Mesangial cell (primary cell): ENCODE results near the gene MSMO1. TPM values are rescaled to one million over a fixed set of nuclear protein-coding genes. Genes with fewer than 3 reads are reported as not detected.

Experiments
- total RNA-seq: library from RNA; depleted of rRNA; stranded (reverse); fragments of >200 nt; gene quantifications from 2 replicates; pipeline ENCODE4 v1.2.3, GENCODE V29; 2015

The MSMO1 gene
- 110 and 129 TPM in 2 replicates for total RNA-seq

DNA sequence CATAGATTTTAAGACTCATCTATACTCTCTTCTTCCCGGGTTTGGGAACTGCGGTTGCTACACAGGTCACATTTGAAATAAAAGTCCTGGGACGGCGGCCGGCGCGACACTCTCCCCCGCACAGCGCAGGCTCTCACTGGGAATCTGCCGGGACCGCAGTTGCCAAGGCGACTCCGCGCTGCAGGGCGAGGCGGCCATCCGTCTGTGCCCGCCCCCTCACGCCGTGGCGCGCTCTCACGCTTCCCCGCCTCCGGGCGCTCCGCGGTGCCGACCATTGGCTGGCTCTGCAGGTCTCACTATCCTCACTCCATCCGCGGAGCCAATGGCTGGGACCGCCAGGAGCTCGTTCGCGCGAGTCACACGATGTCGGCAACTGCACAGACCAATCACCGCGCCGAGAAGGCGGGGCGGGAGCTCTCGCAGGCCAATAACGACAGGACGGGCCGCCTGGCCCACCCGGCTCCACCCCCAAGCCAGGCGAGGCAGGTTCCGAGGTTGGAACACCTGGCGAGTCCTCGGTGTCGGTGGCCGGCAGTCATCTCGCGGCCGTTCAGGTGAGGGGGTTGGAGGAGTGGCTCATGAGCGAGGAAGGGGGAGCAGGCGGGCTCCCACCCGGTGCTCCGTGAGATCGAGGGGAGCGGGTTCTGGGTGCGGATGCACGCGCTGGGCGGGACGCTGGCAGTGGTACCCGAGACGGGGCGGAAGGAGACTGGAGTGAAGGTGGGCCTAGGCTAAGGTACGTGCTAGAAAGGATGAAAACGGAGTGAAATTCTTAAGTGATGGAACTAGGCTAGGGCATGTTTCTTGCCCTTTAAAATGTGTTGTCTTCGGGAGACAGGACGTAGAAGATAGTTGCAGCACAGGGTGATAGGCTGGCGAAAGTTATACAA, at the start of gene MSMO1:
Gene MSMO1 (plus strand): TSS at position 459 of the 890 bp plus-strand sequence. CDS start 5,702 bp downstream, outside the sequence.

DNA sequence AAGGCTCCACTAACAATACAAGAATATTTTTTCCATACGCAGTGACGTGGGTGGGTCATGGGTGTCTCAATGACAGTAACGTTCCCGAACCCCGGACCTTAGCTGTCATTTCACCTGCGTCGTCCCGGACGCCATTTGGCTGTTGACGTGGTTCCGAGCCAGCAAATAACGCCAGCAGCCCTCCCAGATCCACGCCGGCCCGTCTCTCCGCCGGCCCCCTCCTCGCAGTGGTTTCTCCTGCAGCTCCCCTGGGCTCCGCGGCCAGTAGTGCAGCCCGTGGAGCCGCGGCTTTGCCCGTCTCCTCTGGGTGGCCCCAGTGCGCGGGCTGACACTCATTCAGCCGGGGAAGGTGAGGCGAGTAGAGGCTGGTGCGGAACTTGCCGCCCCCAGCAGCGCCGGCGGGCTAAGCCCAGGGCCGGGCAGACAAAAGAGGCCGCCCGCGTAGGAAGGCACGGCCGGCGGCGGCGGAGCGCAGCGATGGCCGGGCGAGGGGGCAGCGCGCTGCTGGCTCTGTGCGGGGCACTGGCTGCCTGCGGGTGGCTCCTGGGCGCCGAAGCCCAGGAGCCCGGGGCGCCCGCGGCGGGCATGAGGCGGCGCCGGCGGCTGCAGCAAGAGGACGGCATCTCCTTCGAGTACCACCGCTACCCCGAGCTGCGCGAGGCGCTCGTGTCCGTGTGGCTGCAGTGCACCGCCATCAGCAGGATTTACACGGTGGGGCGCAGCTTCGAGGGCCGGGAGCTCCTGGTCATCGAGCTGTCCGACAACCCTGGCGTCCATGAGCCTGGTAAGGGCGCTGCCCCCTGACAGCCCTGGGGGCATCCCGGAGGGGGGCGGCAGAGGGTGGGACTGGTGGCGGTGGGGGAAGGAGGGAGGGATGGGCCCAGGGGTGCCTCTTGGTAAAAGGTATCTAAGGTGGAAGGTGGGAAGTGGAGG, 51.5 kb downstream of the MSMO1 start, which contains the start of gene CPE:
Gene CPE (plus strand): TSS at position 264 of the 933 bp plus-strand sequence. CDS start 214 bp downstream, at position 478.

Other genes starting within 250 kb of the MSMO1 start
- 8.0 and 9.6 TPM in 2 replicates for gene TMEM192, start 214.8 kb upstream of the MSMO1 start, total RNA-seq
- gene KLHL2, start 120.1 kb upstream of the MSMO1 start, total RNA-seq = 8.8 and 10.6 TPM in 2 replicates
- gene CPE, start 51.3 kb downstream of the MSMO1 start, total RNA-seq = 17.8 and 29.4 TPM in 2 replicates